Fibroblast of pulmonary artery (primary cell): ENCODE results near the gene MYLK2.
"Not testable (repeated sequence)": the region's sequence is repeated elsewhere in the genome, so short reads cannot be mapped to it uniquely, and the experiment has no call there.

ENCODE experiments used
- DNase-seq: peaks from one replicate; pipeline ENCODE4 v3.0.0-alpha.2; 2010; ENCODE audit warnings: low read depth
- H3K4me3 ChIP-seq: replicated peaks from 2 replicates; pipeline ENCODE4 v1.5.1; 2011; ENCODE audit warnings: low read depth, mild to moderate bottlenecking, control low read depth, low read length, moderate library complexity
- TF ChIP-seq, protein P1 (sequence below): IDR thresholded peaks from 2 replicates; pipeline ENCODE4 v1.5.1; 2011; ENCODE audit warnings: mild to moderate bottlenecking, control low read depth, low read length, inconsistent platforms; ENCODE audit errors: missing control alignments

Gene MYLK2

DNA sequence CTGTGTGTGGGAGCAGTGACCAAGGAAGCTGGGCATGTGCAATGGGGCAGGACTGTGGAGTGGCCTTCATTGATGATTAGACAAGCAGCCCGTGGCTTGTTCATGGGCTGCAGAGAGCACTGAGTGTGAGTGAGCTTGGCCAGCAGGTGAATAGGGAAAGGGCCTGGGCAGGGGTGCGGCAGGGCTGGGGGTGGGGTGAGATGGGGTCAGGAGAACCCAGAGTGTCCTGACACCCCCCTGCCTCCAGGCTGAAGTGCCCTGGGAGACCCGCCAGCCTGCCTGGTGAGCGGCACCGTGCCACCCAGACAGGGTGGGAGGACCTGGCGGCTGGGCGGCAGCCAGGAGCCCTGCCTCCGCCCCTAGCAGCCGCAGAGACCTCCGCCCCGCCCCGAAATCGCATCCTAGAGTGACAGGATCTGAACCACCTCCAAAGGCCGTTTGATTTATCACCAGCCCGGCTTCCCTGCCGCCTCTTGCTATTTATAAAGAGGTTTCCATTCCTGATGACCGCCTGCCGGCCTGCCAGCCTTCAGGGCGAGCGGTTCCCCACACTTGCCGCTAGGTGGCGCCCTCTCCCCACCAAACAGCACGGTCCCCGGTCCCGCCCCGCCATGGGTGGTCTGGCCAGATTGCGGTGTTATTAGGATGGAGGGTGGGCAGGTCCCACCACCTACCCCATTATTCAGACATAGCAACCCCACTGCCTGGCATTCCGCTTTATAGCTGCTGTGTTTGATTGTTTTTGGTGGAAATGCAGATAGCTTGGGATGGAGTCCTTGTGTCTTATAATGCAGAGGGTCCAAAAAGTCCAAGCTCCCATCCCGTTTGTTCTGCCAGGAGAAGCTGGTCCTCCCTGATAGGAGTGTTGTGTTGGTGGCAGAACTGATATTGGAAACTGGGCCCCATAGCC, 3.5 kb downstream of the MYLK2 start:
- H3K4me3 ChIP-seq, result no peak overlapping the region
- peak; percentile 63 for DNase-seq
- TF ChIP-seq, protein P1, sequence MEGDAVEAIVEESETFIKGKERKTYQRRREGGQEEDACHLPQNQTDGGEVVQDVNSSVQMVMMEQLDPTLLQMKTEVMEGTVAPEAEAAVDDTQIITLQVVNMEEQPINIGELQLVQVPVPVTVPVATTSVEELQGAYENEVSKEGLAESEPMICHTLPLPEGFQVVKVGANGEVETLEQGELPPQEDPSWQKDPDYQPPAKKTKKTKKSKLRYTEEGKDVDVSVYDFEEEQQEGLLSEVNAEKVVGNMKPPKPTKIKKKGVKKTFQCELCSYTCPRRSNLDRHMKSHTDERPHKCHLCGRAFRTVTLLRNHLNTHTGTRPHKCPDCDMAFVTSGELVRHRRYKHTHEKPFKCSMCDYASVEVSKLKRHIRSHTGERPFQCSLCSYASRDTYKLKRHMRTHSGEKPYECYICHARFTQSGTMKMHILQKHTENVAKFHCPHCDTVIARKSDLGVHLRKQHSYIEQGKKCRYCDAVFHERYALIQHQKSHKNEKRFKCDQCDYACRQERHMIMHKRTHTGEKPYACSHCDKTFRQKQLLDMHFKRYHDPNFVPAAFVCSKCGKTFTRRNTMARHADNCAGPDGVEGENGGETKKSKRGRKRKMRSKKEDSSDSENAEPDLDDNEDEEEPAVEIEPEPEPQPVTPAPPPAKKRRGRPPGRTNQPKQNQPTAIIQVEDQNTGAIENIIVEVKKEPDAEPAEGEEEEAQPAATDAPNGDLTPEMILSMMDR, result peak; percentile 88

DNA sequence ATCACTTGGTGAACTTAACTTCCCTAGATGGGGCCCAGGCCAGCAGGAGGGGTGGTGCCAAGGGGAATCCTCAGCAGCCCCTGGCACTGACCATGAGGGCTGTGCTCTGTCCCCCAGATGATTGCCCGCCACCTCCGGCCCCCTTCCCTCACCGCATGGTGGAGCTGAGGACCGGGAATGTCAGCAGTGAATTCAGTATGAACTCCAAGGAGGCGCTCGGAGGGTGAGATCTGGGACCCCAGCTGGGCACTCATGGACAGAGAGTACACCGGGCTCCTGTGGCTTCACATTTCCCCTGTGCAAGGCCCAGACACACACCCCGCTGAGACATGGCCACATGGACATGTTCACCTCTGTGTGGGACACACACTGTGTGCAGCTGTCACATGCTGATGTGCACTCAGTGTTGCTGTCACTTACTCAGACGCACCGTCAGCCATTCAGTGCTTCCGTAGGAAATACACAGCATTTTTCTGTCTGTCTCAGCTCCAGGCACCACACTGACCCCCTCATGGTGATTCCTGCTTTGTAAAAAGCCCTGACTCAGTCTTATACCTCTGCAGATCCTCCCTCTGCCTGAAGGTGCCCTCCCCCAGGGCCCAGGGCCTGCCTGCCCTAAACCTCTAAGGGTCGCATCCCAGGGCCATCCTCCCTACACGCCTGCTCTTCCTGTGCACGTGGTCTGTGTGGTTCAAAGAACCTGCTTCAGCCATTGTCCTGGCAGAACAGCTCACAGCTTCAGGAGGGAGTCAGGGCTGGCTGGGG, 4.4 kb downstream of the MYLK2 start:
- TF ChIP-seq, protein P1, result no peak
- H3K4me3 ChIP-seq, result no peak overlapping the region
- DNase-seq, result no peak

DNA sequence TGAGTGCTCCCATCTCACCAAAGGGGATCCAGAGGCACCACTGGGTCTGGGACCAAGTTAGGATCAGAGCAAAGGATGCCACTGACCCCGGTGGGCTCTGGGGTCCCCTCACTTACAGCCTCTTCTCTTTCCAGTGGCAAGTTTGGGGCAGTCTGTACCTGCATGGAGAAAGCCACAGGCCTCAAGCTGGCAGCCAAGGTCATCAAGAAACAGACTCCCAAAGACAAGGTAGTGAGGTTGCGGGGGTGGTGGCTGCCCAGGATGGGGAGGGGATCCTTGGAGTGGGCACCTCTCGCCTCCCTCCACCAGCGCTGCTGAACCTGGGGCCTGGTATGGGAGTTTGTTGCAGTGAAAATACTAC, 4.9 kb downstream of the MYLK2 start:
- DNase-seq, result no peak
- TF ChIP-seq, protein P1, result no peak
- no peak overlapping the region for H3K4me3 ChIP-seq

DNA sequence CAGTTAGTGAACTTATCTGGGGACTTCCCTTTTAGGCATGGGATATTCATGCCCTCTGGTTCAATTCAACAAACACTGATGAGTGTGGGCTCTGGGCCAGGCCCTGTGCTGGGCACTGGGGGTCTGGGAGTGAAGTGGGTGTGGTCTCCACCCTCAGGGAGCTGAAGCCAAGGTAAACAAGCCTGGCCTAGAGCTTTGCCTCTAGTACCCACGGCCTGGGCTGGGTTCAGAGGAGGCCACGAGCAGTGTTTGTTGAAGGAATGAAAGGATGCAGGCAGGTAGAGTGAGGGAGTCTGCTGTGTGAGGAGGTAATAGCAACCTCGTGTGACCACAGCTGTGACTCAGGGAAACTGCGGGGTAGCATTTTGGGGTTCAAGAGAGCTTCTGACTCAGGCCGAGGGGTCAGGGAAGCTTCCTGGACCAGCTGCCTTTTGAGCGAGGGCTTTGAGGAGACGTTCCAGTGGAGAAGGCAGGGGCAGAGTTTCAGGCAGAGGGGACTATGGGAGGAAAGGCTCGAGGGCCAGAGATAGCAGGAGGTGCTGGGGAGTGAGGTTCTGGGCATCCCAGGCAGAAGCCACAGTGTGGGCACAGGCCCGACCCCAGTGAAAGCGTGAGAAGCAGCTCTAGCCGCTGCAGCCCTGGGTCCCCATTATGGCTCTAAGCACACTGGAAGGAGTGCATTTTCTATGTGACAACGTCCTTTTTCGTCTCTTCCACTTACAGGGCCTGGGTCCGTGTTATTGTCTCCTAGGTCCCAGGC, 5.6 kb downstream of the MYLK2 start:
- TF ChIP-seq, protein P1, result no peak
- DNase-seq, result no peak

DNA sequence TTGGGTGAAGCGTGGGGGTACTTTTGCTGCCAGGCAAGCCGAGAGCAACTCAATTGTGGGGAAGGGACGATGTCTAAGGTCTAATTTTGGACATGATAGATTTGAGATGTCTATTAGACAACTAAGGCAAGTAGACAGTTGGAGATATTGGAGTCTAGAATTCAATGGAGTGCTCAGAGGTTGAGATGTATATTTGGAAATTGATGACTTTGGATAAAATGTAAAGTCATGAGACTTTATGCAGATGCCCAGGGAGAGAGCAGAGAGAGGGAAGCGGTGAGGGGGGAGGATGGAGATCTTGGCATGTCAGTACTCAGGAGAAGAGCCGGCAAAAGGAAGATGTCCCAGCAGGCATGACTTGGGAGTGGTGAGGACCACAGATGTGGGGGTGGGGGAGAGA, 6.9 kb downstream of the MYLK2 start:
- no peak for DNase-seq
- TF ChIP-seq, protein P1, result no peak
- H3K4me3 ChIP-seq, result no peak overlapping the region

More for the DNA sequence above, 5.6 kb downstream of the MYLK2 start:
- no peak overlapping the region for H3K4me3 ChIP-seq

DNA sequence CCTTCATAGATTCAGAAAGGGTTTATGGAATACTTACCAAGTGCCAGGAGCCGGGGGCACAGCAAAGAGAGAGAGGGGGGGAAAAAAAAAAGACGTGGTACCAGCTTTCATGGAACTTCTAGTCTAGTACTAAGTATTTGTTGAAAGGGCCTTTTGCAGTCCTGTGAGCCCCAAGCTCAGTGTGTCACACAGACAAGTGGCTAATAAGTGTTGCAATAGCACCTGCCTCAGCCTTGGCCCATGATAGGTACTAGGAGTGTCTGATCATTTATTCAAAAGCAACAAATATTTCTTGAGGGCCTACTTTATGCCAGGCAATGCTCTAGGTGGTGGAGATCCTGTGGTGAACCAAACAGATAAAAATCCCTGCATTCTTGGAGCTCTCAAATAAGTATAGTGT, 7.9 kb downstream of the MYLK2 start:
- TF ChIP-seq, protein P1, result no peak
- DNase-seq, result no peak

DNA sequence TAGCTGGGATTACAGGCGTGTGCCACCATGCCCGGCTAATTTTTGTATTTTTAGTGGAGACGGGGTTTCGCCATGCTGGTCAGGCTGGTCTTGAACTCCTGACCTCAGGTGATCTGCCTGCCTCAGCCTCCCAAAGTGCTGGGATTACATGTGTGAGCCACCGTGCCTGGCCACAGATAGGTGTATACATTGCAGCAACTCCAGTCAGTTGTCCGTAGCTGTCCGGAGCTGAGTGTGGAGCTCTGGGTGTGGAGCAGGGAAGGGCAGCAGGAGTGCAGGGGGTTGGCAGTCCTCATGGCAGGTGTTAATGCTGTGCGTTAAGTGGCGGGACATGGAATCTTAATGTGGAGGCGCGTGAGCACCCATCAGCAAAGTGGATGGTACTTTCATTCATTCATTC, 8.9 kb downstream of the MYLK2 start:
- not testable (repeated sequence) for DNase-seq, H3K4me3 ChIP-seq

More for the DNA sequence above, 7.9 kb downstream of the MYLK2 start:
- H3K4me3 ChIP-seq, result no peak overlapping the region
